Large intestine (tissue), 3 donors: Measurements from ENCODE around the gene FARP1. TPM values are rescaled to one million over a fixed set of nuclear protein-coding genes. Genes with fewer than 3 reads are reported as not detected.

Experiments used
- DNase-seq, 2 donors: peaks; one replicate each; pipeline versions ENCODE4 v3.0.0 to v3.0.0-alpha.2; 2013
- H3K27ac ChIP-seq: one replicate; pipeline ENCODE4 v1.5.1; 2013; ENCODE audit warnings: low read length
- H3K27me3 ChIP-seq: 2 replicates; pipeline ENCODE4 v1.6.1; 2013; ENCODE audit warnings: low read length; ENCODE audit not compliant: control insufficient read depth, insufficient read depth
- H3K36me3 ChIP-seq: 2 replicates; pipeline ENCODE4 v1.6.1; 2013; ENCODE audit warnings: low read length; ENCODE audit not compliant: control insufficient read depth, insufficient read depth
- H3K4me1 ChIP-seq: one replicate; pipeline ENCODE4 v1.6.1; 2013; ENCODE audit warnings: low read length; ENCODE audit not compliant: control insufficient read depth, insufficient read depth
- H3K4me3 ChIP-seq: one replicate; pipeline ENCODE4 v1.5.1; 2013; ENCODE audit warnings: low read length
- H3K9me3 ChIP-seq: one replicate; pipeline ENCODE4 v1.6.1; 2013; ENCODE audit warnings: mild to moderate bottlenecking, low read depth, low read length, moderate library complexity; ENCODE audit not compliant: control insufficient read depth
- WGBS: methylation state at CpG from one replicate; pipeline ENCODE4 v1.1.5; 2013; ENCODE audit warnings: low lambda C conversion rate; ENCODE audit not compliant: insufficient coverage; 5-methylcytosine and 5-hydroxymethylcytosine counted together
- polyA plus RNA-seq: library from polyadenylated mRNA; unstranded; fragments of 120-200 nt; gene quantifications from one replicate; pipeline ENCODE4 v1.2.1, GENCODE V29; 2013

Gene FARP1
- polyA plus RNA-seq, 1 donor, result 27.6 TPM

- DNase-seq, result no peak
- peaks cover 17% of the 10 kb centered on the region for H3K4me1 ChIP-seq
- no CpG with 5 or more reads among the region's 3 CpGs for WGBS
- no peak overlapping the region for H3K27ac ChIP-seq
- H3K27me3 ChIP-seq, result no peaks in the 10 kb centered on the region
- H3K4me3 ChIP-seq, result no peak overlapping the region
- H3K36me3 ChIP-seq, result peaks cover 64% of the 10 kb centered on the region
- no peaks in the 10 kb centered on the region for H3K9me3 ChIP-seq
Observed at GRCh38 chr13:98468361-98468760, 325.5 kb downstream of the FARP1 start.

GRCh38 chr13:98468929-98469328, 326.0 kb downstream of the FARP1 start:
- DNase-seq, result no peak
- Histone ChIP-seq H3K36me3 (peaks cover 61% of the 10 kb centered on the region), H3K9me3 (no peaks in the 10 kb centered on the region), H3K27ac (no peak overlapping the region), H3K4me3 (no peak overlapping the region), H3K27me3 (no peaks in the 10 kb centered on the region), H3K4me1 (peaks cover 23% of the 10 kb centered on the region)
- WGBS, result no CpG with 5 or more reads among the region's 20 CpGs

- peaks cover 38% of the 10 kb centered on the region for H3K4me1 ChIP-seq
- no peaks in the 10 kb centered on the region for H3K27me3 ChIP-seq
- no peak for DNase-seq
- H3K9me3 ChIP-seq, result no peaks in the 10 kb centered on the region
- 100% methylated on average over 3 of the region's 6 CpGs for WGBS
- H3K36me3 ChIP-seq, result peaks cover 61% of the 10 kb centered on the region
- no peak overlapping the region for H3K4me3 ChIP-seq
- no peak overlapping the region for H3K27ac ChIP-seq
Observed at GRCh38 chr13:98470920-98471319, 328.0 kb downstream of the FARP1 start.

GRCh38 chr13:98471934-98472333, 329.0 kb downstream of the FARP1 start:
- peaks cover 40% of the 10 kb centered on the region for H3K4me1 ChIP-seq
- H3K27me3 ChIP-seq, result no peaks in the 10 kb centered on the region
- H3K4me3 ChIP-seq, result no peak overlapping the region
- no peaks in the 10 kb centered on the region for H3K9me3 ChIP-seq
- no CpG with 5 or more reads among the region's 10 CpGs for WGBS
- DNase-seq, result peak in 1 of 2 donors; percentile 75
- H3K27ac ChIP-seq, result peak overlapping the region; percentile 24
- peaks cover 53% of the 10 kb centered on the region for H3K36me3 ChIP-seq

- H3K4me1 ChIP-seq, result peaks cover 41% of the 10 kb centered on the region
- H3K4me3 ChIP-seq, result no peak overlapping the region
- no CpG with 5 or more reads among the region's 5 CpGs for WGBS
- no peaks in the 10 kb centered on the region for H3K9me3 ChIP-seq
- DNase-seq, result no peak
- H3K27ac ChIP-seq, result peak overlapping the region; percentile 40
- H3K27me3 ChIP-seq, result no peaks in the 10 kb centered on the region
- H3K36me3 ChIP-seq, result peaks cover 46% of the 10 kb centered on the region
Observed at GRCh38 chr13:98473135-98473787, 330.4 kb downstream of the FARP1 start.

- Histone ChIP-seq H3K9me3 (no peaks in the 10 kb centered on the region), H3K4me3 (no peak overlapping the region), H3K27me3 (no peaks in the 10 kb centered on the region), H3K4me1 (peaks cover 43% of the 10 kb centered on the region), H3K36me3 (peaks cover 42% of the 10 kb centered on the region), H3K27ac (peak overlapping the region; percentile 40)
- 20% methylated on average over 1 of the region's 7 CpGs for WGBS
- peak in 1 of 2 donors; percentile 69 for DNase-seq
Observed at GRCh38 chr13:98473788-98474144, 330.9 kb downstream of the FARP1 start.

- Histone ChIP-seq H3K36me3 (peaks cover 39% of the 10 kb centered on the region), H3K27me3 (no peaks in the 10 kb centered on the region)
- no CpG with 5 or more reads among the region's 10 CpGs for WGBS
Observed at GRCh38 chr13:98474292-98474691, 331.4 kb downstream of the FARP1 start.

GRCh38 chr13:98474761-98475160, 331.9 kb downstream of the FARP1 start:
- WGBS, result no CpG with 5 or more reads among the region's 24 CpGs
- H3K36me3 ChIP-seq, result peaks cover 37% of the 10 kb centered on the region
- H3K9me3 ChIP-seq, result no peaks in the 10 kb centered on the region
- H3K4me1 ChIP-seq, result peaks cover 43% of the 10 kb centered on the region
- H3K4me3 ChIP-seq, result no peak overlapping the region
- no peak overlapping the region for H3K27ac ChIP-seq
- no peaks in the 10 kb centered on the region for H3K27me3 ChIP-seq
- no peak for DNase-seq

More at GRCh38 chr13:98474292-98474691, 331.4 kb downstream of the FARP1 start:
- Histone ChIP-seq H3K27ac (peak overlapping the region; percentile 40), H3K4me1 (peaks cover 43% of the 10 kb centered on the region), H3K9me3 (no peaks in the 10 kb centered on the region), H3K4me3 (no peak overlapping the region)
- no peak for DNase-seq

GRCh38 chr13:98475522-98475921, 332.6 kb downstream of the FARP1 start:
- Histone ChIP-seq H3K27ac (no peak overlapping the region), H3K4me1 (peaks cover 43% of the 10 kb centered on the region), H3K27me3 (no peaks in the 10 kb centered on the region), H3K9me3 (no peaks in the 10 kb centered on the region), H3K36me3 (peaks cover 40% of the 10 kb centered on the region), H3K4me3 (no peak overlapping the region)
- DNase-seq, result no peak
- WGBS, result no CpG with 5 or more reads among the region's 13 CpGs

- no peaks in the 10 kb centered on the region for H3K9me3 ChIP-seq
- H3K36me3 ChIP-seq, result peaks cover 41% of the 10 kb centered on the region
- H3K4me1 ChIP-seq, result peaks cover 46% of the 10 kb centered on the region
- DNase-seq, result no peak
- WGBS, result no CpG with 5 or more reads among the region's 5 CpGs
- H3K27me3 ChIP-seq, result no peaks in the 10 kb centered on the region
- no peak overlapping the region for H3K4me3 ChIP-seq
- no peak overlapping the region for H3K27ac ChIP-seq
Observed at GRCh38 chr13:98476106-98476505, 333.2 kb downstream of the FARP1 start.

- no CpG with 5 or more reads among the region's 13 CpGs for WGBS
- Histone ChIP-seq H3K9me3 (no peaks in the 10 kb centered on the region), H3K27me3 (no peaks in the 10 kb centered on the region), H3K36me3 (peaks cover 40% of the 10 kb centered on the region), H3K4me1 (peaks cover 49% of the 10 kb centered on the region), H3K27ac (no peak overlapping the region), H3K4me3 (no peak overlapping the region)
- DNase-seq, result peak in 1 of 2 donors; percentile 25
Observed at GRCh38 chr13:98476538-98476966, 333.7 kb downstream of the FARP1 start.
